ENCODE measurements around the gene PDXDC1.
"Not testable (repeated sequence)": the region's sequence is repeated elsewhere in the genome, so short reads cannot be mapped to it uniquely, and the experiment has no call there.

Gene PDXDC1

DNA sequence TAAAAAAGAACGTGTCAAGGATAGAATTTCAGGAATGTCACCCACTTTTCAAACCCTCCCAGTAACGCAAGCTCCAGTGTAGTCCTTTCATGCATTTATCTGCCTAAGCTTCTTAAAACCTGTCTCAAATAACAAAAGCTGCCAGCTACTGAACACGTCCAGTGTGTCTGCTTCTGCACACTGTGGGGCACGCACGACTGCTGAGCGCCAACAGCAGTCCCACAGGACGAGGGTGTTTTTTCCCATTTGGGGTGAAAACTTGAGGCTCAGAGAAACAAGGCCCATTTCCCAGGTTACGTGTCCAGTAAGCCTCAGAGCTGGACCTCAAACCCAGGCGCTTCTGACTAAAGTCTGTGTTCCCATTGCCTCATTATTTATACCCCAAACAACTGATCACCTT, 63.9 kb downstream of the PDXDC1 start:
- no peak for DNase-seq (ENCODE audit: low read depth)

DNA sequence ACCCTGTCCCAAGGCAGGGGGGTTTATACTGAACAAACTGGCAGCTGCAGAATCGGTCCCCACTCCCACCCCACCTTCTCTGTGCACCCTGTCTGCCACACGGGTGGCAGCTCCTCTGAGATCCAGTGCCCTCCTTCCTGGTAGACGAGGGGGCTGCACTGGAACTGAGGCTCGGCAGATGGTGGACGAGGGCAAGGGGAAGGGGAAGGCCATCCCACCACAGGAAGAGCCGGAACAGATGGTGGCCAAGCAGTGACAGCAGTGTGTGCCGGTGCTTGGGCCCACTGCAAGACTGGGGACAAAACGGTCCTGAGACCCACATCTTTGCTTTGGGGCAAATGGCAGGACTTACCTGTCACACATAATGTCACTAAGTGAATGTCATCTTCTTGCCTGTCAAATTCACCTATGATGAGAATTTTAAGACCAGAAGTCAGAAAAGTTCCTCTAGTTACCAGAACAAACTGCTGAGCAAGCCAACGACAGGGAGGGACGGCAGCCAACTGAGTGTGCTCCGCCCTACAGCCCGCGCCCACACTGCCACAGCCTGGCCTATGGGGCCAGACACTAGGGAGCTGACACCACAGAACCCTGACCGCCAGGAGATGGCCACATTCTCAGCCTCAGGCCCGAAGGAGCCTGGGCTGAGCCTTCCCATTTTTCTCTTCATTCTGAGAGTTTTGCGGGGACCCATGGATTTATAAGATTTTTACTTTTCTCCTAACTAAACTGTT, 66.6 kb downstream of the PDXDC1 start:
- DNase-seq (ENCODE audit: low read depth), result no peak

DNA sequence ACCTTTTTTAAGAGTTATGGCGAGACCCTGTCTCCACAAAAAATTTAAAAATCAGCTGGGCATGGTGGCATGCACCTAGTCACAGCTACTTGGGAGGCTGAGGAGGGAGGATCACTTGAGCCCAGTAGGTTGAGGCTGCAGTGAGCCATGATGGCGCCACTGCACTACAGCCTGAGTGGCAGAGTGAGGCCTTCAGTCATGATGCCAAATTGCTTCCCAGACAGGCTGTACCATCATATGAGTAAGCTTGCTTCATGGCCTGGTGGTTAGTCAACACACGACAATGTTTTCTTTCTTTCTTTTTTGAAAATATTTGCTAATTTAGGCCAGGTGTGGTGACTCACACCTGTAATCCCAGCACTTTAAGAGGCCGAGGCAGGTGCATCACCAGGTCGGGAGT, 68.5 kb downstream of the PDXDC1 start:
- peak; percentile 21 for DNase-seq (ENCODE audit: low read depth)

DNA sequence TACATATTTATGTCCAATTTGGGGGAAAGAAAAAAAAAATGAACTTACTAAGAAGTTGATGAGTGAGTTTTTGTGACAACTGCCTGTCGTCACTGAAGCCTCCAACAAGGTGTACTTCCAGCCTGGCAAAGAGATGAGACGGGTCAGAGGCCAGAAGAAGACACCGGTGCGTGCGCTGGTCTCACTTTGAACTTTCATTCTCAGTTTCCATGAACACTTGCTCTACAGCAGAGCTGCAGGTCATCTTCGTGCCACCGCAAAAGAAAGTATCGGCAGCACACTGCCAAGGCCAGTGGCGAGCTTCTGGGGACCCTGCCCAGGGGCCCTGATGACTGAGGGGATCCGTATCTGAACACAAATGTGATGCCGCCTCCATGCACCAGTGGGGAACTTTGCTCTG, 69.5 kb downstream of the PDXDC1 start:
- DNase-seq (ENCODE audit: low read depth), result no peak

DNA sequence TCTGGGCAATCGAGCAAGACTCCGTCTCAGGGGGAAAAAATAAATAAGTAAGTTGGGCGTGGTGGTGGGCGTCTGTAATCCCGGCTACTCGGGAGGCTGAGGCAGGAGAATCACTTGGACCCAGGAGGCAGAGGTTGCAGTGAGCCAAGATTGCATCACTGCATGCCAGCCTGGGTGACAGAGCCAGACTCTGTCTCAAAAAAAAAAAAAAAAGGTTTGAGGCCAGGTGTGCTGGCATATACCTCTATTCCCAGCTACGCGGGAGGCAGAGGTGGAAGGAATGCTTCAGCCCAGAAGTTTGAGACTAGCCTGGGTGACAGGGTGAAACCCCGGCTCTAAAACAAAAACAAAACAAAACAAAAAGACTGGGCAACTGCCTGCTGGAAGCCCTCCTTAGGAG, 70.4 kb downstream of the PDXDC1 start:
- DNase-seq (ENCODE audit: low read depth), result not testable (repeated sequence)

DNA sequence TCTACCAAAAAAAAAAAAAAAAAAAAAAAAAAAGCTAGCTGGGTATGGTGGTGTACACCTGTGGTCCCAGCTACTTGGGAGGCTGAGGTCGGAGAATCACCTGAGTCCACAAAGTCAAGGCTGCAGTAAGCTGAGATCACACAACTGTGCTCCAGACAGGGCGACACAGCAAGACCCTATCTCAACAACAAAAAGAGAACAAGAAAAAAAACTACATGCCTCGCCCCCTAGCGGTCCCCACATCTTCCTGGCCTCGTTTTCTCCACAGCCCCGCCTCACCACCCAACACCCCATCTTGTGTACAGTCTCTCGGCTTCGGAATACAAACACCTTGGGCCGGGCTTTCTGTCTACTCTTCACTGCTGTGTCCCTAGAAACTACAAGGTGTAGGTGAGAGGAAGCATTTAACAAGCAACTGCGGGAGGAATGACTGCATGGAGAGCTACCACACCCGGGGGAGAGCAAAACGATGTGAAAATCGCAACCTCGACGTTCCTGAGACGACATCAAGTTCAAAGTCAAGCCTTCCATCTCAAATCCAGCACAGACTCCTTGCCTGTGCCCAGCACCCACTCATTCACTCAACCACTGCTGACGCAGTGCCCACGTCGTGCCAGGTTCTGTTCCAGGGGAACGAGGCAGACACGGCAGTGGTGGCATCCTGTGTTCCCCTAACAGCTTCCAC, 72.0 kb downstream of the PDXDC1 start:
- no peak for DNase-seq (ENCODE audit: low read depth)

DNA sequence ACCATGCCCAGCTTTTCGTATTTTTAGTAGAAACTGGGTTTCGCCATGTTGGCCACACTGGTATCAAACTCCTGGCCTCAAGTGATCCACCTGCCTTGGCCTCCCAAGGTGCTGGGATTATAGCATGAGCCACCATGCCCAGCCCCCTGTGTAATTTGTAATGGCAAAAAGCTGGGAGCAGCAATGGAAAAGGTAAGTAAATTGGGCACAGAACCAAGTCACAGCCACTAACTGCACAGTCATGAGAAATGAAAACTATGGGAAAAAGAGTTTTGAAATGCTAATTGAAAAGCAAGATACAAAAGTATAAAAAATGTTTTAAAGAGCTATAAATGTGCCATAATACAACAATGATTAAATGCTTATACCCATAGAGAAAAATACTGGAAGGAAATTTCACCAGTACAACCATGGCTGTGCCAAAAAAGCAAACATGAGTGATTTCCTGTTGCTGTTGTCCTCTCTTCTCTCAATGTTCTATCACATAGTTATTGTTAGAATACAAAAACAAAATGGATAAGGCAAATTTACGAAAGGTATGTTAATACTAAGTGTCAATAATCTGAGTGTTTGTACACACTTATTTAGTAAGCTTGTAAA, 74.9 kb downstream of the PDXDC1 start:
- DNase-seq (ENCODE audit: low read depth), result no peak

DNA sequence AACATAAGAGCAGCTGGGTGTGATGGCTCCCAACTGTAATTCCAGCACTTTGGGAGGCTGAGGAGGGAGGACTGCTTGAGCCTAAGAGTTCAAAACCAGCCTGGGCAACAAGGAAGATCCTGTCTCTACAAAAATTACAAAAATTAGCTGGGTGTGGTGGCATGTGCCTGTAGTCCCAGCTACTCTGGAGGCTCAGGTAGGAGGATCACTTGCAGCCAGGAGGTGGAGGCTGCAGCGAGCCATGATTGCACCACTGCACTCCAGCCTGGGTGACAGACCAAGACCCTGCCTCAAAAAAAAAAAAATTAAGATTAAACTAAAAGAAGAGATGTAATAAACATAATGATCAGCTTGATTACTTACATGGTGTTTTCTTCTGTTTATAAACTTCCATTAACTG, 75.6 kb downstream of the PDXDC1 start:
- not testable (repeated sequence) for DNase-seq (ENCODE audit: low read depth)

DNA sequence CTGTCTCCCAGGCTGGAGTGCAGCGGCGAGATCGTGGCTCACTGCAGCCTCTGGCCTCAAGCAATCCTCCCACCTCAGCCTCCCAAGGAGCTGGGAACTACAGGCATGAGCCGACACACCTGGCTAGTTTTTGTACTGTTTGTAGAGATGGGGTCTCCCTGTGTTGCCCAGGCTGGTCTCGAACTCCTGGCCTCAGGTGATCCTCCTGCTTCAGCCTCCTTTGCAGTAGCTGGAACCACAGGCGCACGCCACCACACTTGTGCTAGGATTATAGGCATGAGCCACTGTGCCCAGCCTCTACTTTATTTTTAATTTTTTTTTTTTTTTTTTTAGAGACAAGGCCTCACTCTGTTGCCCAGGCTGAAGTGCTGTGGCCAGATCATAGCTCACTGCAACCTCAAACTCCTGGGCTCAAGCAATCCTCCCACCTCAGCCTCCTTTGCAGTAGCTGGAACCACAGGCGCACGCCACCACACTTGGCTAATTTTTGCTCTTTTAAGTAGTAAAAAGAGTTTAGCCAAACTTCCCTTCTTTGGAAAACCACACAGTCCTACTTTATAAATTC, 76.6 kb downstream of the PDXDC1 start:
- no peak for DNase-seq (ENCODE audit: low read depth)

DNA sequence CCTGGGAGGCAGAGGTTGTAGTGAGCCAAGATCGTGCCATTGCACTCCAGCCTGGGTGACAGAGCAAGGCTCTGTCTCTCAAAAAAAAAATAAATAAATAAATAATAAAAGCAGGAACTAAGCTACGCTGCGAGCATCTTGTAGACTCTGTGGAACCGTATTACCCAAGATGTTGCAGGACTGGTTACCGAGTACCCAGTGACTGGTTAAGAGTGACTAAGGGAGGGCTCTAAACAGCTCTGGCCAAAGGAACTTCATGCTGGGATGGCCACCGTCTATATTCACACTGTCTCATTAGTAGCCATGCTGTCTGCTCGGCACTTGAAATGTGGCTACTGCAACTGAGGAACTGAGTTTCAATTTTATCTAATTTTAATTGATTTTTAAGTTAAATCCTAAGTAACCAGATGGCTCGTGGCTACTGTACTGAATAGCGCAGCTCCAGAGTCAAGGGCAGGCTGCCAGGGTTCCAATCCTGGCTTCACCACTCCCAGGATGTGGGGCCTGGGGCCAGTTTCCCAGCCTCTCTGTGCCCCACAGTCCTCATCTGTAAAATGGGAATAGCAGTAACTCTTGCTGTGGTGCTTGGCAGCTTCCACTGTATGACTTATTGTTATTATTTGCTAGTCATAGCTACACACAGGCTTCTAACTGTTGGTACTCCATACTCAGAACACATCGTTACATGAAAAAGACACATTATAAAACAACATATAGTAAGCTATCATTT, 78.1 kb downstream of the PDXDC1 start:
- DNase-seq (ENCODE audit: low read depth), result no peak

DNA sequence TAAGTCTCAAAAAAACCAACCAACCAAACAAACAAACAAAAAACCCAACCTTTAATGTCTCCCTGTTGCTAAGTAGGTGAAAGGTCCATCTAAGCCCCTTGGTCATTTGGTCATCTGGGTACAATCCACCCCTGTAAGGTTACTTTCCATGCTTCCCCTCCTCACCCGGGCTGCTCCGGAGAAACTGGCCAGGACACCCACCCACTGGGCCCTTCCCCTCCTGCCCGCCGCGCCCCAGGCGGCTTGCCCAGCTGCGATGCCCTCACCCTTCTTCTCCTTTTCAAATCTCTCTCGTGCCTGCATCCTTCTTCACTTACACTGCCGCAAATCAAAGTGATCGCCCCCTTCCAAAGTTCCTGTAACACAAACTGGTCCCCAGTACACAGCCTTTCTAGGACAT, 79.1 kb downstream of the PDXDC1 start:
- no peak for DNase-seq (ENCODE audit: low read depth)

DNA sequence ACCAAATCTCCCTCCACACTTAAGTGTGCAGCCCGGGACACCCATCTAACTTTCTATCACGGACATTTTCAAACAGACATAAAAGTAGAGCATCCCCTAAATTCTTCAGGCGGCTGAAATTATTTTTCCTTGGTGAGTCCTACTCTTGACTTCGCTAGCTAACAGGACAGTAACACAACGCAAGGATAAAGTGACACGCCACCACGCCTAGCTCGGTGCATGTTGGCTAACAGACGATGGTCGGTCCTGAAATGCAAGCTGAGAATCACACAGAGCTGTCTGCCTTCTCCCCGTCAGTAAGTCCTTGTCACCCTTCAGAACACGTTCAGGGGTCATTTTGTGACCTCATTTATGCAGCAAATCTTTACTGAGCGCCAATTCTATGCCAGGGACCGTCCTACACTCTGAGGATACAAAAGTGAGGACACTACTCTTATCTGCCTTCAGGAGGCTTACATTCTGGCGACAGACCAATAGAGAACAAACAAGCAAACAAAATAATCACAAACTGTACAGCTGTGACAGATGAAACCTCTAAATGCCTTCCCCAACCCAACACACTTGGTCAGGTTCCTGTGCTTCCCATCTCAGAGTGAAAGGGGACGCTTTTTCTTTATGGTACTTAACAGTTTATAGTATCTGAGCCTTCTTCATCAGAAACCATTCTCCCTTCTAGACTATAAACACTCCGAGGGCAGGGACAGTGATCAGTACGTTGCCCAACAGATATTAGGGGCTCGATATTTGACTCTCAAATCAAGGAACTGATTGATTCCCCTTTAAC, 79.7 kb downstream of the PDXDC1 start:
- no peak for DNase-seq (ENCODE audit: low read depth)

DNA sequence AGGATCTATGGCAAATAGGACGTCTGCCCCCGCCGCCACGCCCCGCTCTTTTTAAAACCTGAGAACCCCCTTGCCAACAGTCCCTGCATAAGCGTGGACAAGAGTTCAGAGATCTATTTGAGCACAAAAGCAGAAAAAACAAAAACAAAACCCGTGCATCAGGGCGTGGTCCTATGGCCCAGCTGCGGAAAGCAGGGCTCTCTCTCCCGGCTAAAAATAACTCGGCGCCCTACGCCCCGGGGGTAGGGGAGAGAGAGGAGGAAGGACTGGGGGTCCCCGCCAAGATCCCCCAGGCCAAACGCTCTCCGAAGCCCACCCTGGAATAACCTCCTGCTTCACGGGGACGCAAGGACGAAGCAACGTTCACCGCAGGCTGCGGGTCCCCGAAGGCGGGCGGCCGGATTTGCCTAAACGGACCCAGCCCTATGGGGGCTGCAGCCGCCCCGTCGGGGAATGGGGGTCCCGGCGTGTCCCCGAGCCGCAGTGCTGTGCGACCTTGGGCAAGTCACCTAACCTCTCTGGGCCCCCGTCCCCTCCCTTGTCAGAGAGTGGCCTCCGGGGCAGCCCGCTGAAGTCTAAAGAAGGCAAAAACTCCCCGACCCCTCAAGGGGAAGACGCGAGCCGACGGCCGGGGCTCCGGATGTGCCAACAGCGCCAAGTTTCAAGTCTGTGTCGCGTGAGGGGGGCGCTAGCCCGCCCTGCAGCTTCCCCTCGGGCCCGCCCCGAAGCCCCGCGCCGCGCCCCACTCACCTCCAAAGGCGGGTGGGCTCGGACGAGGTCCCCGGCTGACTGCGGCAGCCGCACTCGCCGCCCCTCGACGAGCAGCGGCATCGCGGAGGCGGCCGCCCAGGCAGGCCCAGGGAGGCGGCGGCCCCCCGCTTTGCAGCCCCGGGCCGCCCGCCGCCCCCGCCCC, 80.6 kb downstream of the PDXDC1 start:
- no peak for DNase-seq (ENCODE audit: low read depth)

DNA sequence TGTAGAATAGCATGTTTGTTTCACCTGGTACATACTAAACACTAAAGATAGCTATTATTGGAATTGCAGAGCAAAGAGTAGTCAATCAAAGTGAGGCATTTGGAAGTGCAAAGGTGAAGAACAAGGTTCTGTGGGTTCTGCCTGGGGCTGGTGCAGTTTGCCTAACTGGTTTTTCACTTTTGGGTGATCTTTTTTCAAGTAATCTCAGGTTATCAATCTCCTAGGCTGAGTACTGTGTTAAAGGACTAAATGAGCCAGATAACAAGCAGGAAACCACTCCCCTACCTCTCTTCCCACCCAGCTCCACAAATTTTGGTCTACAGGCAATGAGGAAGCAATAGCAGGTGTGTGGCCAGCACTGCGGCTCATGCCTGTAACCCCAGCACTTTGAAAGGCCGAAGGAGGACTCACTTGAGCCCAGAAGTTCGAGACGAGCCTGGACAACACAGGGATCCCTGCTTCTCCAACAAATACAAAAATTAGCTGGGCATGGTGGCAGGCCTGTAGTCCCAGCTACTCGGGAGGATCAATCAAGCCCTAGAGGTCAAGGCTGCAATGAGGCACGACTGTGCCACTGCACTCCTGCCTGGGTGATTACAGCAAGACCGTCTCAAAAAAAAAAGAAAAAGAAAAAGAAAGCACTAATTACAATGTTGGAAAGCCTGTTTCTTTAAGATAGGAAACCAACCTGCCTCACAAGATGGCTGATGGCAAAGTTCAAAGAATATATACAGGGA, 83.0 kb downstream of the PDXDC1 start:
- no peak for DNase-seq (ENCODE audit: low read depth)

DNA sequence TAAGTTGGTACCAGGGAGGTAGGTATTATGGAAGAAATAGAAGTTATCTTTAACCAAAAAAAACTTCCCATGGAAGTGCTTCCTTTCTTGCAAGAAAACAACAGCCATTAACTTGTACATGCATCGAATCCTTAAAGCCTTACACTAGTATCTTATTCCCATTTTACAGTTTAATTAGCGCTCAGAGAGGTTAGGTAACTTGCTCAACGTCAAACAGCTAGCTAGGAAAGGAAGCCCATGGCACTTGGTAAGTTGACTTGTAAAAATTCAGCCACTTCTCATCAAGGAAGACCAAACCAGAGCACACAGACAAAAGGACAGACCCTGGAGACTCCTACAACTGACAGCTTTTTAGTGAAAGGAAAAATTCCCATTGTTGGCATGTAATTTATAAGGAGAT, 84.5 kb downstream of the PDXDC1 start:
- DNase-seq (ENCODE audit: low read depth), result no peak

DNA sequence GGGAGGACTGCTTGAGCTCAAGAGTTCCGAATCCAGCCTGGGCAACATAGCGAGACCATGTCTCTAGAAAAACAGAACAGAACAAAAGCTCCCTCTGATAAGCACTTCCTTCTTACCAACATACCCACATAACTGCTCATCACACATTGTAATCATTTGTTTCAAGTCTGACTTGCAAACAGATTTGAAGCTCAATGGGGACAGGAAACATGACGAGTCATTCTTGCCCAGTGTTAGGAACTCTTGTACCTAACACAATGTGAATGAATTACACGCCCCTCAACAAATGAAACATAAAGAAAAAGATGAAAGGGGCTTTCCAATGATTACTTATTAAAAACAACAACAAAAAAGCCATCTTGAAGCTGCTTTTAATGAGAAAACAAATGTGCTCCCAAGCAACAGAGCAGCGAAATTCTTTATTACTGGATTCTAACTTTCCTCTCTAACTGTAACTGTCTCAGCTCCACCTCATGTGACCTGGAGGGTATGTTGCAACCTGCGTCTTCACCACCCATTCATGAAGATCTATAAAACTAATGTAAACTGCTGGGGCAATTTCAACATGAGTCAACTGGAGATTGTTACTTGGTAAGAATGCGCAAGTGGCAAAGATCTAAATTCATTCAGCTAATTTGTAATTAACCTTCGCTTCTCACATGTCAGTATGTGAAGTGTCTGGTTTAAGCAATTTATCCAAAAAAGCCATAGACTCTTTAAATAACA, 87.4 kb downstream of the PDXDC1 start:
- DNase-seq (ENCODE audit: low read depth), result peak; percentile 61

DNA sequence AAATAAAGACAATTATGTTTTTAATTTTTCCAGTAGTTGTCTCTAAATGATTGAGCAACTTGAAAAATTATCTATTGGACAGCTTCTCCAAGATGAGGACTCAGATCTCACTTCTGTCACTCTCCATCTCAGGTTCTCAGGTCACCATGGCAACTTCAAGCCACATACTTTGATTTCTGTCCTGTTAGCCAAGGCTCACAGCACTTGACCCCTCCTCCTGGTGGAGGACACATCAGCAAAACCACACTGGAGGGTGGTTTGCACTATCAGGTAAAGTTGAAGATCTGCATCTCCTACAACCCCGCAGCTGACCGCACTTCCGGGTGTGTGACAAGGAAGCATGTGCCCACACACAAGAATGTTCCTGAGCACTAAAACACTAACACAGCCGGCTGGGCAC, 91.1 kb downstream of the PDXDC1 start:
- DNase-seq (ENCODE audit: low read depth), result not testable (repeated sequence)

DNA sequence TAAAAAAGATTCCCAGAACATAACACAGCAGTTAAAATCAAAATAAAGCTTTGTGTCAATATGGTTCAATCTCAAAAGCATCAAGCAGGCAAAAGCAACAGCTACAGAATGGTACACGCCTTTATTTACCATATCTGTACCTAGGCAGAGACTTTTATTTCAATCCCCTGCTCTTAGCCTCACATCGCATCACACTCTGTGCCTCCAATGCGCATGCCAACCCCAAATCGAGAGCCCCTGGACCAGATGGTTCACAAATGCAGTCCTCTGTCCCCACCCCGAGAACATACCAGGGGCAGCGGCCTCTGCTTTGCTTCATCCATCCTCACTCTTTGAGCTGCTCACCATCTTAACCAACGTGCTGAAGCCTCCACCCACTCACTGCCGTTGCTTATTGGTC, 91.9 kb downstream of the PDXDC1 start:
- DNase-seq (ENCODE audit: low read depth), result not testable (repeated sequence)

DNA sequence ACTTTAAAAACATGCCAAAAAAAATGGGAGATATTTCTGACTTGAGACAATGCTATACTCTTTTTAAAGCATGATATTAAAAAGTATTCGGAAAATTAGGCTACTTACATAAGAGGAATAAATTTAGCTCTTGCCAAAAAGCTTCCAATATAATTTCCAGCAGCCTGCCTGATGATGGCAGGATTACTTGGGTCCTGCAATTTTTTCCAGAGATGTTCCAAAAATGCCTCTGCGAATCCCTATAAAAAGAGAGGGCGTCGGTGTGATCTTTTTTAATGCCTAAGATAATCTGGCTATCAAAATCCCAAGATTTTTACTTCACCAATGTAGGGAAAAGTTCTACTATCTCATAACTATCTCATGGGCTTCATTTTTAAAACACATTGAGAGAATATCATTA, 96.2 kb downstream of the PDXDC1 start:
- DNase-seq (ENCODE audit: low read depth), result not testable (repeated sequence)
